ENCODE results near the gene GAGE2A. TPM values are rescaled to one million over a fixed set of nuclear protein-coding genes. Genes with fewer than 3 reads are reported as not detected.

The GAGE2A gene
- polyA plus RNA-seq, 3 donors from 2014 or later, result not detected

- Mint-ChIP-seq H3K4me1 (no peaks in the 10 kb centered on the region), H3K4me3 (no peak overlapping the region), H3K9me3 (no peaks in the 10 kb centered on the region), H3K27ac (no peak overlapping the region), H3K36me3 (no peaks in the 10 kb centered on the region), H3K27me3 (ENCODE audit: low read depth in 3 of 3) (peaks cover 2 to 7% (median 5%) of the 10 kb centered on the region in 3 donors)
- no peak for DNase-seq
These were observed 55.8 kb downstream of the GAGE2A start for GRCh38 chrX:49644991-49645637.

Other genes with a start within 250 kb of the GAGE2A start
- not detected for gene GAGE12C, start 57.3 kb upstream of the GAGE2A start, polyA plus RNA-seq
- not detected for gene GAGE12D, start 47.8 kb upstream of the GAGE2A start, polyA plus RNA-seq
- gene GAGE12E, start 38.2 kb upstream of the GAGE2A start, polyA plus RNA-seq, result not detected
- gene GAGE12F, start 28.7 kb upstream of the GAGE2A start, polyA plus RNA-seq, result not detected
- gene GAGE12G, start 19.1 kb upstream of the GAGE2A start, polyA plus RNA-seq, result not detected
- not detected for gene GAGE12H, start 9.5 kb upstream of the GAGE2A start, polyA plus RNA-seq
- not detected for gene GAGE1, start 9.5 kb downstream of the GAGE2A start, polyA plus RNA-seq
- gene PAGE1, start 106.5 kb downstream of the GAGE2A start, polyA plus RNA-seq, result not detected
- gene PAGE4, start 239.8 kb downstream of the GAGE2A start, polyA plus RNA-seq, result not detected